GM10248 (cell line): ENCODE data around the gene ITM2B.

Experiments used
- CTCF ChIA-PET: fragments of 300-600 bp; sonication (Branson Sonifier 250); formaldehyde crosslinking; extraction: SDS; loops from one replicate; lab custom pipeline; 2021; ENCODE audit warnings: antibody characterized with exemption; lab: Yijun Ruan, JAX
- POLR2A ChIA-PET: fragments of 350-650 bp; sonication (Branson Sonifier 250); formaldehyde crosslinking; extraction: SDS; loops from one replicate; lab custom pipeline; 2020; ENCODE audit warnings: antibody characterized with exemption; lab: Yijun Ruan, JAX
- DNase-seq: peaks from one replicate; pipeline ENCODE4 v3.0.0; 2012; ENCODE audit errors: extremely low spot score
- CTCF ChIP-seq: IDR thresholded peaks from 2 replicates; pipeline ENCODE4 v1.5.1; 2012; ENCODE audit warnings: mild to moderate bottlenecking, low read depth; ENCODE audit errors: extremely low read depth, missing control alignments, control extremely low read depth

Gene ITM2B

GRCh38 chr13:48264058-48264457 is 31.1 kb downstream of the ITM2B start:
- DNase-seq = no peak
- ChIA-PET CTCF (interaction anchor here (0.8 to 1.1 kb wide), 2 partner anchors 15 to 20 kb away, joined by 3 to 4 read pairs; no protein-coding TSS in a partner anchor), POLR2A (no interaction called here)
- TF ChIP-seq CTCF = no peak

- ChIA-PET CTCF (interaction anchor here (1.3 kb wide), 1 partner anchor 138 kb away, joined by 4 read pairs; no protein-coding TSS in a partner anchor), POLR2A (no interaction called here)
- no peak for DNase-seq
- TF ChIP-seq CTCF = no peak
These were observed 32.3 kb downstream of the ITM2B start for GRCh38 chr13:48265217-48265815.

- POLR2A ChIA-PET = no interaction called here
- CTCF ChIA-PET = interaction anchor here (1.5 kb wide), 1 partner anchor 18 kb away, joined by 3 read pairs; no protein-coding TSS in a partner anchor
- TF ChIP-seq CTCF = no peak
- no peak for DNase-seq
These were observed 33.1 kb downstream of the ITM2B start for GRCh38 chr13:48266150-48266549.

GRCh38 chr13:48266701-48267639 is 34.0 kb downstream of the ITM2B start:
- ChIA-PET CTCF (interaction anchor here (1.5 kb wide), 1 partner anchor 17 kb away, joined by 3 read pairs; no protein-coding TSS in a partner anchor), POLR2A (no interaction called here)
- no peak for DNase-seq
- TF ChIP-seq CTCF = no peak

- DNase-seq = no peak
- CTCF ChIA-PET = interaction anchor here (1.0 kb wide), 1 partner anchor 122 kb away, joined by 3 read pairs; no protein-coding TSS in a partner anchor
- no peak for TF ChIP-seq CTCF
- POLR2A ChIA-PET = no interaction called here
These were observed 35.0 kb downstream of the ITM2B start for GRCh38 chr13:48268019-48268418.

GRCh38 chr13:48273346-48273745 is 40.3 kb downstream of the ITM2B start:
- ChIA-PET POLR2A (no interaction called here), CTCF (interaction anchor here (1.0 kb wide), 1 partner anchor 12 kb away, joined by 3 read pairs; no protein-coding TSS in a partner anchor)
- no peak for DNase-seq
- TF ChIP-seq CTCF = no peak
